ENCODE data around the gene TIMM22.

The TIMM22 gene

GRCh38 chr17:1003633-1003971, 6.7 kb downstream of the TIMM22 start:
- no peak for DNase-seq

- DNase-seq, result no peak
These were observed 7.2 kb downstream of the TIMM22 start for GRCh38 chr17:1003972-1004768.

GRCh38 chr17:1004769-1005295, 7.9 kb downstream of the TIMM22 start:
- no peak for DNase-seq

- DNase-seq, result no peak
These were observed 8.5 kb downstream of the TIMM22 start for GRCh38 chr17:1005361-1005946.

GRCh38 chr17:1006054-1006453, 9.1 kb downstream of the TIMM22 start:
- DNase-seq, result no peak

GRCh38 chr17:1007310-1008007, 10.5 kb downstream of the TIMM22 start:
- DNase-seq, result no peak

GRCh38 chr17:1008008-1008761, 11.3 kb downstream of the TIMM22 start:
- no peak for DNase-seq

GRCh38 chr17:1009229-1010085, 12.5 kb downstream of the TIMM22 start:
- DNase-seq, result no peak

GRCh38 chr17:1010086-1010450, 13.1 kb downstream of the TIMM22 start:
- DNase-seq, result no peak

GRCh38 chr17:1010586-1010985, 13.7 kb downstream of the TIMM22 start:
- no peak for DNase-seq

- DNase-seq, result no peak
These were observed 14.2 kb downstream of the TIMM22 start for GRCh38 chr17:1011138-1011537.

- DNase-seq, result no peak
These were observed 15.1 kb downstream of the TIMM22 start for GRCh38 chr17:1011760-1012735.

- no peak for DNase-seq
These were observed 16.1 kb downstream of the TIMM22 start for GRCh38 chr17:1012823-1013728.

GRCh38 chr17:1013729-1014090, 16.8 kb downstream of the TIMM22 start:
- DNase-seq, result no peak

- DNase-seq, result no peak
These were observed 21.6 kb downstream of the TIMM22 start for GRCh38 chr17:1018547-1018946.

- DNase-seq, result no peak
These were observed 22.5 kb downstream of the TIMM22 start for GRCh38 chr17:1019451-1019850.

- no peak for DNase-seq
These were observed 24.2 kb downstream of the TIMM22 start for GRCh38 chr17:1021147-1021546.

- DNase-seq, result no peak
These were observed 25.5 kb downstream of the TIMM22 start for GRCh38 chr17:1022278-1023024.

- no peak for DNase-seq
These were observed 27.1 kb downstream of the TIMM22 start for GRCh38 chr17:1024076-1024475.

Data from stimulated activated CD8-positive, alpha-beta memory T cell treated with anti-CD3 and anti-CD28 coated beads, Interleukin-4, amount 100 ng/mL, for 48 hours (primary cell).